PC-3 (cell line): ENCODE results near the gene HSFX2.
"Not testable (repeated sequence)": the region's sequence is repeated elsewhere in the genome, so short reads cannot be mapped to it uniquely, and the experiment has no call there.

Experiments used
- EZH2 ChIP-seq: fragments of 300-600 bp; sonication (generic); IDR thresholded peaks from one replicate; pipeline ENCODE4 v1.6.1; 2017; ENCODE audit warnings: antibody characterized with exemption, mild to moderate bottlenecking, low read length; ENCODE audit not compliant: unreplicated experiment
- TF ChIP-seq, protein P1 (sequence below): fragments of 300-600 bp; sonication (generic); conservative IDR thresholded peaks from 2 replicates; pipeline ENCODE4 v1.5.1; 2017; ENCODE audit warnings: antibody characterized with exemption, low read depth, mild to moderate bottlenecking, low read length

- TF ChIP-seq EZH2, result not testable (repeated sequence)
- TF ChIP-seq, protein P1, sequence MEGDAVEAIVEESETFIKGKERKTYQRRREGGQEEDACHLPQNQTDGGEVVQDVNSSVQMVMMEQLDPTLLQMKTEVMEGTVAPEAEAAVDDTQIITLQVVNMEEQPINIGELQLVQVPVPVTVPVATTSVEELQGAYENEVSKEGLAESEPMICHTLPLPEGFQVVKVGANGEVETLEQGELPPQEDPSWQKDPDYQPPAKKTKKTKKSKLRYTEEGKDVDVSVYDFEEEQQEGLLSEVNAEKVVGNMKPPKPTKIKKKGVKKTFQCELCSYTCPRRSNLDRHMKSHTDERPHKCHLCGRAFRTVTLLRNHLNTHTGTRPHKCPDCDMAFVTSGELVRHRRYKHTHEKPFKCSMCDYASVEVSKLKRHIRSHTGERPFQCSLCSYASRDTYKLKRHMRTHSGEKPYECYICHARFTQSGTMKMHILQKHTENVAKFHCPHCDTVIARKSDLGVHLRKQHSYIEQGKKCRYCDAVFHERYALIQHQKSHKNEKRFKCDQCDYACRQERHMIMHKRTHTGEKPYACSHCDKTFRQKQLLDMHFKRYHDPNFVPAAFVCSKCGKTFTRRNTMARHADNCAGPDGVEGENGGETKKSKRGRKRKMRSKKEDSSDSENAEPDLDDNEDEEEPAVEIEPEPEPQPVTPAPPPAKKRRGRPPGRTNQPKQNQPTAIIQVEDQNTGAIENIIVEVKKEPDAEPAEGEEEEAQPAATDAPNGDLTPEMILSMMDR, result not testable (repeated sequence)
Observed at GRCh38 chrX:149585631-149586030, 9.5 kb downstream of the HSFX2 start.
